ENCODE results near the gene HK1. TPM values are rescaled to one million over a fixed set of nuclear protein-coding genes. Genes with fewer than 3 reads are reported as not detected.

HK1 gene
- total and polyA plus RNA-seq, 2 of the 13 experiments (the other 11 are each of a cell fraction or from before 2014, with no cell fraction given) = 0.29 to 1.5 TPM

DNA sequence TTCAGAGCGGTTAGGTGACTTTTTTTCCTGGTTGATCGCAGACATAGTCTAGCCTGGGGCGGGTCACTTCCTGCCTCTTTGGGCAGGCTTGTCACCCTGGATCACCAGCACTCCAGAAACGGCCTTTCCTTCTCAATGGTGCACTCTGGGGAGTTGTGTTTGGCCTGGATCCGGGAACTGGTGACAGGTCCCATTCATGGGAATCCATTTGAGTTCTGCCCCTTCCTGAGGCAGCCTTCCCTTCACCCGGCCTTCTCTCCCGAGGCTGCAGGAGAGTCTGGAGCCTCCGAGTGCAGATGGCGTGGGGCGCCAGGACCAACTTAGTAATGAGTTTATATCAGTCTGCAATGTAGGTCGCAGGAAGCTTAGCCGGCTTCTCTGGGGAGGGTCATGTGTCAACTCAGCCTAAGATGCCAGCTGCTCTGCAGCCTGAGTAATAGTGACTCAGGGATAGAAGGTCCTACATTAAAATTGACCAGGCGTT is 84.2 kb downstream of the HK1 start:
- H2AFZ ChIP-seq (ENCODE audit: low read length) = no peak overlapping the region
- no peak for FAIRE-seq
- CTCF ChIA-PET (ENCODE audit: low intra/inter-chr PET ratio, low total read pairs) = no interaction called here
- no peak overlapping the region for H3K4me3 ChIP-seq (replicated peaks in 1 of 3; ENCODE audit: insufficient read depth in 1 of 3, low read depth in 2 of 3, low read length in 3 of 3)
- BruUV-seq (replicated peaks) = no TSS peak
- no peak for TF ChIP-seq NFATC3 (CRISPR knock-in tag; IDR thresholded peaks at IDR 0.05)
- TF ChIP-seq ZNF34 (CRISPR knock-in tag; IDR thresholded peaks at IDR 0.05; ENCODE audit: borderline replicate concordance) = no peak
- no peak for TF ChIP-seq ZNF839 (CRISPR knock-in tag; IDR thresholded peaks at IDR 0.05; ENCODE audit: borderline replicate concordance)
- TF ChIP-seq JUN (CRISPR knock-in tag; IDR thresholded peaks at IDR 0.05) = no peak
- TF ChIP-seq, protein P1, sequence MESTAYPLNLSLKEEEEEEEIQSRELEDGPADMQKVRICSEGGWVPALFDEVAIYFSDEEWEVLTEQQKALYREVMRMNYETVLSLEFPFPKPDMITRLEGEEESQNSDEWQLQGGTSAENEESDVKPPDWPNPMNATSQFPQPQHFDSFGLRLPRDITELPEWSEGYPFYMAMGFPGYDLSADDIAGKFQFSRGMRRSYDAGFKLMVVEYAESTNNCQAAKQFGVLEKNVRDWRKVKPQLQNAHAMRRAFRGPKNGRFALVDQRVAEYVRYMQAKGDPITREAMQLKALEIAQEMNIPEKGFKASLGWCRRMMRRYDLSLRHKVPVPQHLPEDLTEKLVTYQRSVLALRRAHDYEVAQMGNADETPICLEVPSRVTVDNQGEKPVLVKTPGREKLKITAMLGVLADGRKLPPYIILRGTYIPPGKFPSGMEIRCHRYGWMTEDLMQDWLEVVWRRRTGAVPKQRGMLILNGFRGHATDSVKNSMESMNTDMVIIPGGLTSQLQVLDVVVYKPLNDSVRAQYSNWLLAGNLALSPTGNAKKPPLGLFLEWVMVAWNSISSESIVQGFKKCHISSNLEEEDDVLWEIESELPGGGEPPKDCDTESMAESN (CRISPR knock-in tag; conservative IDR thresholded peaks at IDR 0.05) = no peak
- no peak for TF ChIP-seq ZNF749 (CRISPR knock-in tag; IDR thresholded peaks at IDR 0.05; ENCODE audit: borderline replicate concordance)
- no peak for TF ChIP-seq ZNF496 (CRISPR knock-in tag; IDR thresholded peaks at IDR 0.05; ENCODE audit: insufficient replicate concordance)
- TF ChIP-seq PCBP2 (optimal IDR thresholded peaks at IDR 0.05; ENCODE audit: low read depth, low read length, poor library complexity, severe bottlenecking) = no peak
- TF ChIP-seq RARA (CRISPR knock-in tag; IDR thresholded peaks at IDR 0.05) = no peak
- TF ChIP-seq KDM5A (IDR thresholded peaks at IDR 0.05; ENCODE audit: borderline replicate concordance, low read length) = no peak
- TF ChIP-seq BCL3 (CRISPR knock-in tag; IDR thresholded peaks at IDR 0.05) = no peak
- no peak for TF ChIP-seq IRF2 (CRISPR knock-in tag; IDR thresholded peaks at IDR 0.05)
- intact Hi-C loops (cut with micrococcal nuclease; ENCODE audit: unreplicated experiment) (no loop called here), in situ Hi-C loops (cut with HindIII; ENCODE audit: extremely low pct_ligation_motif_present, low pct_unique_long_range_greater_than_20kb) (no loop called here)
- WGBS (ENCODE audit: low lambda C conversion rate) = 40% methylated on average over 10 of the region's 13 CpGs
- DNase-seq (ENCODE audit: low spot score) = no peak
- no peak overlapping the region for H3K4me2 ChIP-seq (ENCODE audit: low read depth, low read length)
- H3K79me2 ChIP-seq (ENCODE audit: insufficient read depth, low read length) = no peaks in the 10 kb centered on the region
- H3K36me3 ChIP-seq (replicated peaks in 1 of 2; ENCODE audit: control insufficient read depth in 1 of 2, insufficient read depth in 2 of 2, low read length in 2 of 2) = no peaks in the 10 kb centered on the region
- H4K20me1 ChIP-seq (ENCODE audit: insufficient read depth, low read length) = no peaks in the 10 kb centered on the region
- no peak for ATAC-seq
- peaks cover 0 to 23% of the 10 kb centered on the region in 2 experiments; a peak in 2 of 5 replicates for H3K27me3 ChIP-seq (ENCODE audit: control insufficient read depth in 1 of 2, insufficient read depth in 2 of 2, low read length in 2 of 2)
- no peaks in the 10 kb centered on the region for H3K4me1 ChIP-seq (ENCODE audit: insufficient read depth, low read length)
- H3K9me3 ChIP-seq (ENCODE audit: low read length) = no peaks in the 10 kb centered on the region
- no peak overlapping the region for H3K27ac ChIP-seq (ENCODE audit: extremely low read length, insufficient read depth, low read length)
- H3K9ac ChIP-seq (ENCODE audit: insufficient read depth, low read depth, low read length) = no peak overlapping the region
- POLR2A ChIA-PET = no interaction called here

Data from HepG2 (cell line).